H1 (cell line): ENCODE measurements around the gene MAP4K4. TPM values are rescaled to one million over a fixed set of nuclear protein-coding genes. Genes with fewer than 3 reads are reported as not detected.

Source experiments
- EP300 ChIP-seq, 2 experiments: IDR thresholded peaks; 1 replicate in 1 of 2; 2 replicates in 1 of 2; pipeline ENCODE4 v1.6.1; 2011 to 2012; ENCODE audit warnings: low read depth in 2 of 2, low read length in 2 of 2, mild to moderate bottlenecking in 2 of 2, borderline replicate concordance in 1 of 2, inconsistent platforms in 1 of 2, moderate library complexity in 1 of 2
- POU5F1 ChIP-seq: IDR thresholded peaks from 2 replicates; pipeline ENCODE4 v1.6.1; 2011; ENCODE audit warnings: low read depth, mild to moderate bottlenecking, low read length, moderate library complexity
- polyA plus RNA-seq, 7 experiments: library from polyadenylated mRNA; depleted of rRNA in 3 of 7; stranded (reverse) in 5 of 7; unstranded in 2 of 7; fragments of >200 nt in 5 of 7; fragments of 200-250 nt in 2 of 7; gene quantifications; 1 replicate in 5 of 7; 2 replicates in 1 of 7; 4 replicates in 1 of 7; pipeline versions ENCODE4 v1.2.1 to v1.2.3, GENCODE V29; 2011 to 2013; ENCODE audit warnings: missing spikeins in 2 of 7, mixed read lengths in 2 of 7
- total RNA-seq: library from RNA; stranded (reverse); fragmentation: NEBNext Ultra II Directional; extraction: Animal tissue kit (Norgen Biotek cat#: 25700); gene quantifications from 2 replicates; pipeline ENCODE4 v1.2.1, GENCODE V29; 2021

MAP4K4 gene
- total and polyA plus RNA-seq, 2 of the 8 experiments (the other 6 are each of a cell fraction or from before 2014, with no cell fraction given), result 53.2 to 138 TPM

GRCh38 chr2:101758001-101758400 lies 60.5 kb downstream of the MAP4K4 start (continued):
- TF ChIP-seq EP300 (IDR thresholded peaks at IDR 0.05; ENCODE audit: borderline replicate concordance in 1 of 2, low read depth in 2 of 2, low read length in 2 of 2) (no peak), POU5F1 (no peak)
